Hematopoietic multipotent progenitor cell treated with erythropoietin and hydrocortisone succinate and interleukin-3 and kit ligand, for 8 days (in vitro differentiated cells): ENCODE results near the gene KNCN.

Experiments used
- DNase-seq: peaks from one replicate; pipeline ENCODE4 v3.0.0-alpha.2; 2015

Gene KNCN

GRCh38 chr1:46522184-46522968, 29.1 kb downstream of the KNCN start:
- peak; percentile 99 for DNase-seq

GRCh38 chr1:46521414-46521813, 30.0 kb downstream of the KNCN start:
- no peak for DNase-seq

- DNase-seq, result peak; percentile 20
These were observed 31.2 kb downstream of the KNCN start for GRCh38 chr1:46520063-46520911.

GRCh38 chr1:46519209-46519608, 32.2 kb downstream of the KNCN start:
- no peak for DNase-seq

- DNase-seq, result no peak
These were observed 33.4 kb downstream of the KNCN start for GRCh38 chr1:46517932-46518498.

GRCh38 chr1:46517010-46517600, 34.3 kb downstream of the KNCN start:
- no peak for DNase-seq

GRCh38 chr1:46516200-46516950, 35.1 kb downstream of the KNCN start:
- DNase-seq, result peak; percentile 79

- no peak for DNase-seq
These were observed 35.9 kb downstream of the KNCN start for GRCh38 chr1:46515576-46515975.

- DNase-seq, result no peak
These were observed 37.9 kb downstream of the KNCN start for GRCh38 chr1:46513536-46513935.

- DNase-seq, result no peak
These were observed 38.7 kb downstream of the KNCN start for GRCh38 chr1:46512792-46513190.

- DNase-seq, result no peak
These were observed 39.2 kb downstream of the KNCN start for GRCh38 chr1:46512135-46512791.

- no peak for DNase-seq
These were observed 40.5 kb downstream of the KNCN start for GRCh38 chr1:46510998-46511365.

GRCh38 chr1:46510341-46510997, 41.0 kb downstream of the KNCN start:
- DNase-seq, result no peak

GRCh38 chr1:46508757-46509156, 42.7 kb downstream of the KNCN start:
- DNase-seq, result no peak

- peak; percentile 15 for DNase-seq
These were observed 44.8 kb downstream of the KNCN start for GRCh38 chr1:46506470-46507219.

GRCh38 chr1:46503421-46503820, 48.0 kb downstream of the KNCN start:
- DNase-seq, result no peak

- no peak for DNase-seq
These were observed 49.9 kb downstream of the KNCN start for GRCh38 chr1:46501528-46501927.

GRCh38 chr1:46497665-46498064, 53.8 kb downstream of the KNCN start:
- no peak for DNase-seq

- no peak for DNase-seq
These were observed 54.4 kb downstream of the KNCN start for GRCh38 chr1:46497020-46497419.

- no peak for DNase-seq
These were observed 54.9 kb downstream of the KNCN start for GRCh38 chr1:46496505-46496904.

GRCh38 chr1:46495778-46496177, 55.7 kb downstream of the KNCN start:
- DNase-seq, result no peak
